ENCODE data around the gene PHF20. TPM values are rescaled to one million over a fixed set of nuclear protein-coding genes. Genes with fewer than 3 reads are reported as not detected.
"Not testable (repeated sequence)": the region's sequence is repeated elsewhere in the genome, so short reads cannot be mapped to it uniquely, and the experiment has no call there.

Gene PHF20
- polyA plus RNA-seq, 3 donors: 54.7 to 78.2 (median 73.6) TPM

- H3K79me2 ChIP-seq (ENCODE audit: insufficient read depth, low read length): peaks cover 27% of the 10 kb centered on the region
- no peaks in the 10 kb centered on the region for H3K27me3 ChIP-seq (ENCODE audit: control insufficient read depth in 2 of 2, insufficient read depth in 2 of 2, low read length in 2 of 2)
- peaks cover 24 to 28% of the 10 kb centered on the region in 2 donors for H3K9me3 ChIP-seq (replicated peaks in 1 of 2; ENCODE audit: control insufficient read depth in 1 of 2, insufficient read depth in 1 of 2, low read length in 2 of 2)
- Mint-ChIP-seq H3K4me1 (peaks cover 6% of the 10 kb centered on the region), H3K4me3 (no peak overlapping the region), H3K36me3 (peaks cover 50 to 76% of the 10 kb centered on the region in 2 donors), H3K9me3 (peaks cover 9 to 32% (median 23%) of the 10 kb centered on the region in 7 donors), H3K27ac (no peak overlapping the region), H3K27me3 (ENCODE audit: low read depth in 3 of 3) (no peaks in the 10 kb centered on the region)
- H3K9ac ChIP-seq (ENCODE audit: insufficient read depth, low read length, poor library complexity, severe bottlenecking): no peak overlapping the region
- intact Hi-C loops (cut with micrococcal nuclease): no loop called here
- H3K36me3 ChIP-seq (replicated peaks in 1 of 2; ENCODE audit: control insufficient read depth in 1 of 2, insufficient read depth in 2 of 2, low read length in 2 of 2): peaks cover 33 to 70% of the 10 kb centered on the region in 2 donors
- no peak overlapping the region for H3K4me3 ChIP-seq (replicated peaks in 1 of 3; ENCODE audit: low read depth in 2 of 3, low read length in 3 of 3)
- WGBS (ENCODE audit: insufficient coverage): 100% methylated on average over 3 of the region's 5 CpGs
- no peak overlapping the region for H3K27ac ChIP-seq (ENCODE audit: low read depth in 1 of 2, low read length in 2 of 2)
- no peak for DNase-seq
- no peak for TF ChIP-seq CTCF (IDR thresholded peaks at IDR 0.05)
- no peak overlapping the region for H2AFZ ChIP-seq (ENCODE audit: insufficient read depth, low read depth, low read length, poor library complexity, severe bottlenecking)
- no peak overlapping the region for H3K4me2 ChIP-seq (replicated peaks; ENCODE audit: extremely low read depth, low read length, poor library complexity, severe bottlenecking)
- H4K20me1 ChIP-seq (ENCODE audit: insufficient read depth, low read length): peaks cover 49% of the 10 kb centered on the region
- no peaks in the 10 kb centered on the region for H3K4me1 ChIP-seq (ENCODE audit: control insufficient read depth in 1 of 2, insufficient read depth in 2 of 2, low read length in 2 of 2)
These were observed 70.5 kb downstream of the PHF20 start for GRCh38 chr20:35842361-35842760.

GRCh38 chr20:35843894-35844293 is 72.1 kb downstream of the PHF20 start:
- H3K4me1 ChIP-seq (ENCODE audit: control insufficient read depth in 1 of 2, insufficient read depth in 2 of 2, low read length in 2 of 2); H2AFZ ChIP-seq (ENCODE audit: insufficient read depth, low read depth, low read length, poor library complexity, severe bottlenecking); H3K4me1 Mint-ChIP-seq; H3K27me3 ChIP-seq (ENCODE audit: control insufficient read depth in 2 of 2, insufficient read depth in 2 of 2, low read length in 2 of 2); intact Hi-C loops (cut with micrococcal nuclease); H3K27ac Mint-ChIP-seq; H3K4me3 Mint-ChIP-seq; H3K4me2 ChIP-seq (replicated peaks; ENCODE audit: extremely low read depth, low read length, poor library complexity, severe bottlenecking); H3K27ac ChIP-seq (ENCODE audit: low read depth in 1 of 2, low read length in 2 of 2); H3K9ac ChIP-seq (ENCODE audit: insufficient read depth, low read length, poor library complexity, severe bottlenecking); H3K27me3 Mint-ChIP-seq (ENCODE audit: low read depth in 3 of 3); H3K4me3 ChIP-seq (replicated peaks in 1 of 3; ENCODE audit: low read depth in 2 of 3, low read length in 3 of 3); DNase-seq: not testable (repeated sequence)
- Mint-ChIP-seq H3K36me3 (peaks cover 64 to 87% of the 10 kb centered on the region in 2 donors), H3K9me3 (peaks cover 9 to 32% (median 23%) of the 10 kb centered on the region in 7 donors)
- WGBS (ENCODE audit: insufficient coverage): 100% methylated on average over 4 of the region's 6 CpGs
- peaks cover 18% of the 10 kb centered on the region for H3K79me2 ChIP-seq (ENCODE audit: insufficient read depth, low read length)
- H3K9me3 ChIP-seq (replicated peaks in 1 of 2; ENCODE audit: control insufficient read depth in 1 of 2, insufficient read depth in 1 of 2, low read length in 2 of 2): peaks cover 24 to 28% of the 10 kb centered on the region in 2 donors
- H3K36me3 ChIP-seq (replicated peaks in 1 of 2; ENCODE audit: control insufficient read depth in 1 of 2, insufficient read depth in 2 of 2, low read length in 2 of 2): peaks cover 39 to 86% of the 10 kb centered on the region in 2 donors
- H4K20me1 ChIP-seq (ENCODE audit: insufficient read depth, low read length): peaks cover 45% of the 10 kb centered on the region
